GM12801 (cell line): Measurements from ENCODE around the gene MXRA8.

Experiments used
- TF ChIP-seq, protein P1 (sequence below): IDR thresholded peaks from one replicate; pipeline ENCODE4 v1.5.1; 2011; ENCODE audit warnings: control low read depth; ENCODE audit not compliant: insufficient read length; ENCODE audit errors: extremely low read depth

MXRA8 gene

DNA sequence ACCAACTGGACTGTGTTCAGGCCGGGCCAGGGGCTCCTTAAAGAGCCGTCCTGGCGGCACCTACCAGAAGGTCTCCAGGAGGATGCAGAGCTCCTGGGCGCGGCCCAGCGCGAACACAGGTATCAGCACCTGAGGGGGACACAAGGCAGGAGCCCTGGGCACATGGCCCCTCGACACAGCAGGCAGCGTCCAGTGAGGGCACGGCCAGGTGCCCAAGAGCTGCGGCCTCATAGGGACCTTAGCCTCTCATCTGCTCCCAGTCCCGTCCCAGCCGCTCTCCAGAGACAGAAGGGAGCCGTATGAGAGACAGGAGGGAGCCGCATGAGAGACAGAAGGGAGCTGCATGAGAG, 44.1 kb downstream of the MXRA8 start:
- TF ChIP-seq, protein P1, sequence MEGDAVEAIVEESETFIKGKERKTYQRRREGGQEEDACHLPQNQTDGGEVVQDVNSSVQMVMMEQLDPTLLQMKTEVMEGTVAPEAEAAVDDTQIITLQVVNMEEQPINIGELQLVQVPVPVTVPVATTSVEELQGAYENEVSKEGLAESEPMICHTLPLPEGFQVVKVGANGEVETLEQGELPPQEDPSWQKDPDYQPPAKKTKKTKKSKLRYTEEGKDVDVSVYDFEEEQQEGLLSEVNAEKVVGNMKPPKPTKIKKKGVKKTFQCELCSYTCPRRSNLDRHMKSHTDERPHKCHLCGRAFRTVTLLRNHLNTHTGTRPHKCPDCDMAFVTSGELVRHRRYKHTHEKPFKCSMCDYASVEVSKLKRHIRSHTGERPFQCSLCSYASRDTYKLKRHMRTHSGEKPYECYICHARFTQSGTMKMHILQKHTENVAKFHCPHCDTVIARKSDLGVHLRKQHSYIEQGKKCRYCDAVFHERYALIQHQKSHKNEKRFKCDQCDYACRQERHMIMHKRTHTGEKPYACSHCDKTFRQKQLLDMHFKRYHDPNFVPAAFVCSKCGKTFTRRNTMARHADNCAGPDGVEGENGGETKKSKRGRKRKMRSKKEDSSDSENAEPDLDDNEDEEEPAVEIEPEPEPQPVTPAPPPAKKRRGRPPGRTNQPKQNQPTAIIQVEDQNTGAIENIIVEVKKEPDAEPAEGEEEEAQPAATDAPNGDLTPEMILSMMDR = no peak

DNA sequence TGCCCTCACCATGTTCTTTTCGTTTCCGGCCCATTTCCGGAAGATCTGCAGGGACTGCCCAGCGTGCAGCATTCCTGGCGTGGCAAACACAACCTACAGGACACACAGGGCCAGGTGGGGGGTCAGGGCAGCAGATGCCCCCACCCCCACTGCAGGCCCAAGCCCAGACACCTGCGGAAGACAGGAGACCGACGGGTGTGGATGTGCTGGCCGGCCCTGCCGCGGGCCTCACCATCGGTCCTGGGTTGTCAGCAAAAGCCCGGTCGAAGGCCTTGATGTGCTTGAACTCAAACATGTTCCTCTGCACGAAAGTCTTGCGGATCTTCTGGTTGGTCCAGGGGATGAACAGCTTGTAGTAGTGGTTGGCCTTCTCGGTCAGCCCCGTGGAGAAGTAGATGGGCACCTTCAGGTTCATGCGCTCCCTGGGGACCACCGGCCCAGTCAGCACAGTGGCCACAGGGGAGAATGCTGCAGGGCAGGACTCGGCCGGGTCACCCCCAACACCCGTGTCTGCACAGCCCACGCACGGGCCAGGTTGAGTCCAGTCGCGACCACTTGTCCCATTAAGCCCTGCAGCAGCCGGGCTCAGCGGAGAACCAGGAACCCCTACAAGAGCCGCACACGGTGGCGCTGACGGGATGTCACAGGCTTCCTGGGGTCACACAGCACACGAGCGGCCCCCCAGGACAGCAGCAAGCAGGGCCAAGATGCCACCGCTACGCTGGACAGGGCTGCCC, 44.7 kb downstream of the MXRA8 start:
- TF ChIP-seq, protein P1 = no peak

DNA sequence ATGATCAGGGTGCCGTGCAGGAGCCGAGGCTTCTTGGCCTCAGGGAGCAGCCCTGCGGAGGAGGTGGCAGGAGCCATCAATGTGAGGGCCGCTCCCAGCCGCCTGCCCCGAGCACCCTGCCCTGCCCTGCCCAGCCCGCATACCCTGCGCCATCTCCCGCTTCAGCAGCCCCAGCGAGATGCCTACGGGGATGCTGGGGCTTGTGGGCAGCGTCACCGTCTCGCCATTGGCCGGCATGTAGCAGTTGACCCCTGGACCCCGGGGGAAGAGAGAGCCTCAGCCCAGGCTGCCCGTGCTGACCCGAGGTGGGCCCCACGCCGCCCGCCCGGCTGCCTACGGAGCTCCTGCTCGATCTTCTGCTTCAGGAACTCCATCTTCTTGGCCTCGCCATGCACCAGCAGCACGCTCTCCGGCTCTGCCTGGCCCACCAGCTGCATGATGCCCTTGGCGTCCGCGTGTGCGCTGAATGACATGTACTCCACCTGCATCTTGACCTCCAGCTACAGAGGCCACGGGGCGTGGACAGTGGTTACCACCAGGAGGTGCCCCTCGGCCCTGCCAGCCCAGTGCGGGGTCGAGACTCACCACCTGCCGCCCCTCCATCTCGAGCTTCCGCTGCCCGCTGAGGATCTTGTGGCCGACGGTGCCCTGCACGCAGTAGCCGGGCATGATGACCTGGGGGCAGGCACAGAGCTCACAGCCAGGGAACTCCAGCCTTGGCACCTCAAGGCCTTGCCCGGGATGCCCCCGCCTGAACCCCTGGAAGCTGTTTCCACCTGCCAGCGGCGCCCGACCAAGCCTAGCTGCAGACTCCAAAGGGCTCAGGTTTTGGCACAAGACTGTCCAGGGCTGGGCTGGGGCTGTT, 45.7 kb downstream of the MXRA8 start:
- TF ChIP-seq, protein P1 = no peak

DNA sequence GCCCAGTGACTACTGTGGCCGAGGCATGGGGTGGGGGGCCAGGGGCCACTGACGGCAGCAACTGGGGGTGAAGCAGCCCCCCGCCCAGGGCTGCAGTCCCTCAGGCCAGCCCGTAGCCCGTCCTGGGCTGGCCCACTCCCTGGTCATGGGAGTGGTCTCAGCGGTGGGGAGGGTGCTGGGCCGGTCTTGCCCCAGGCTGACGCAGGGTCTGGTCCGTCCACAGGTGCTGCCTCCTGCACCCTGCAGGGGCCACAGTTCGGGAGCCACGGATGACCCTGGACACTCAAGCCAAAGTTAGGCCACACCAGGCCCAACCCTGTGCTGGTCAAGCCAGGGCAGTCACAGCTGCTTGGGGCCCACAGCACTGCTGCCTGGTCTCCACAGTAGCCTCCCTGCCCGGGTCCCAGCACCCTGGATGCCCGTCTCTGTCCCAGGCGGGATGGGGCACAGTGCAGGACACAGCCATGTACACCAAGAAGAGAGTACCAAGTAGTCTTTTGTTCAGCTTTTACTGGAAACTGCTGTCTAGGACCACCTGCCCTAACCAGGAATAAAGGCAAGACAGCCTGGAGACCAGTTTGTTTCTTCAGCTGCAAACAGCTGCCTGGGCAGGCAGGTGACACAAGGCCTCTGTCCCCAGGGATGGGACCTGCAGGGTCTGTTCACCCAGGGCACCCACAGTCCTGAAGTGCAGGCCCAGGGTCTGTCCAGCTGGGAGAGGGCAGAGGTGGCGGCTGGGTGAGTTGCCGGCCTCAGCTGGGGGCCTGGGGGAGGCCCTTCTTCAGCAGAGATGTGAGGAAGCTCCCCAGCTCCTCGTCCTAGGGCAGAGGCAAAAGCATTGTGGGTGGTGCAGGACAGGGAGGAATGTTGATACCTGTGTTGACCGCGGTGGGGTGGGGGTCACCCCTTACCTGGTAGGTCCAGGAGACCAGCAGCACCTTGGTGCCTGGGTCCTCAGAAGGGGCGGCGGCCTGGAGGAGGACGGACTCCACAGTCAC, 46.9 kb downstream of the MXRA8 start:
- TF ChIP-seq, protein P1 = no peak

GRCh38 chr1:1310476-1311053, 47.8 kb downstream of the MXRA8 start:
- TF ChIP-seq, protein P1 = no peak

- TF ChIP-seq, protein P1 = no peak
Measured at GRCh38 chr1:1310109-1310385, 48.3 kb downstream of the MXRA8 start.
